Caco-2 (cell line): ENCODE data around the gene FCHSD2. TPM values are rescaled to one million over a fixed set of nuclear protein-coding genes. Genes with fewer than 3 reads are reported as not detected.

Experiments
- BruUV-seq: library from RNA; stranded (reverse); fragments of 400-500 nt; replicated peaks from 2 replicates; lab custom pipeline; 2021; lab: Mats Ljungman, UMichigan
- CTCF ChIA-PET: fragments of 300-600 bp; sonication (Branson Sonifier 250); formaldehyde crosslinking; loops from one replicate; lab custom pipeline; 2022; ENCODE audit warnings: antibody characterized with exemption; lab: Charles Lee
- POLR2A ChIA-PET: fragments of 300-600 bp; sonication (Branson Sonifier 250); formaldehyde crosslinking; loops from one replicate; lab custom pipeline; 2022; ENCODE audit warnings: antibody characterized with exemption; lab: Charles Lee
- DNase-seq, 2 experiments: peaks; one replicate each; pipeline versions ENCODE4 v3.0.0 to v3.0.0-alpha.2; 2020 to 2022
- H3K27me3 ChIP-seq: replicated peaks from 2 replicates; pipeline ENCODE4 v1.6.0; 2011; ENCODE audit warnings: low read length; ENCODE audit not compliant: control insufficient read depth, insufficient read depth
- H3K36me3 ChIP-seq: 2 replicates; pipeline ENCODE4 v1.5.1; 2011; ENCODE audit warnings: low read length; ENCODE audit not compliant: control insufficient read depth, insufficient read depth
- H3K4me1 ChIP-seq: fragments of 250-450 bp; sonication (Bioruptor Pico); 2 replicates; pipeline ENCODE4 v1.5.1; 2020; ENCODE audit warnings: mild to moderate bottlenecking
- H3K4me3 ChIP-seq: 2 replicates; pipeline ENCODE4 v1.5.1; 2011; ENCODE audit warnings: low read depth, mild to moderate bottlenecking, control low read depth, low read length
- H3K9me3 ChIP-seq: fragments of 250-450 bp; sonication (Bioruptor Pico); 2 replicates; pipeline ENCODE4 v1.5.1; 2020; ENCODE audit warnings: mild to moderate bottlenecking, moderate library complexity
- H3K27ac Mint-ChIP-seq: one replicate; pipeline ENCODE4 v1.8.0; 2022; ENCODE audit warnings: mixed read lengths; ENCODE audit not compliant: unreplicated experiment
- H3K27me3 Mint-ChIP-seq: one replicate; pipeline ENCODE4 v1.8.0; 2022; ENCODE audit warnings: mixed read lengths; ENCODE audit not compliant: insufficient read depth, unreplicated experiment
- H3K36me3 Mint-ChIP-seq: one replicate; pipeline ENCODE4 v1.8.0; 2022; ENCODE audit warnings: mild to moderate bottlenecking, mixed read lengths; ENCODE audit not compliant: insufficient read depth, unreplicated experiment
- H3K4me1 Mint-ChIP-seq: one replicate; pipeline ENCODE4 v1.8.0; 2022; ENCODE audit warnings: low read depth, mixed read lengths; ENCODE audit not compliant: unreplicated experiment
- H3K4me3 Mint-ChIP-seq: one replicate; pipeline ENCODE4 v1.8.0; 2022; ENCODE audit warnings: mild to moderate bottlenecking, moderate library complexity, mixed read lengths; ENCODE audit not compliant: unreplicated experiment
- H3K9me3 Mint-ChIP-seq: one replicate; pipeline ENCODE4 v1.8.0; 2022; ENCODE audit warnings: mixed read lengths; ENCODE audit not compliant: unreplicated experiment
- intact Hi-C: fragments of 100-400 bp; cut with micrococcal nuclease; formaldehyde crosslinking; loops from one replicate; pipeline ENCODE4 v1.10.0; 2022; ENCODE audit not compliant: unreplicated experiment
- total RNA-seq: library from RNA; stranded (reverse); gene quantifications from 2 replicates; pipeline ENCODE4 v1.2.3, GENCODE V29; 2022
- TF ChIP-seq, protein P1 (sequence below), 2 experiments: fragments of 200-600 bp in 1 of 2; IDR thresholded peaks; 1 replicate in 1 of 2; 2 replicates in 1 of 2; pipeline versions ENCODE4 v1.5.1 to v1.8.0; 2011 to 2022; ENCODE audit warnings: antibody characterized with exemption in 1 of 2, control low read depth in 1 of 2, inconsistent platforms in 1 of 2, low read depth in 1 of 2, low read length in 1 of 2, mild to moderate bottlenecking in 1 of 2, moderate library complexity in 1 of 2; ENCODE audit not compliant: insufficient read depth in 1 of 2, severe bottlenecking in 1 of 2, unreplicated experiment in 1 of 2

The FCHSD2 gene
- total RNA-seq, 1 experiment from 2014 or later: 32.7 TPM

DNA sequence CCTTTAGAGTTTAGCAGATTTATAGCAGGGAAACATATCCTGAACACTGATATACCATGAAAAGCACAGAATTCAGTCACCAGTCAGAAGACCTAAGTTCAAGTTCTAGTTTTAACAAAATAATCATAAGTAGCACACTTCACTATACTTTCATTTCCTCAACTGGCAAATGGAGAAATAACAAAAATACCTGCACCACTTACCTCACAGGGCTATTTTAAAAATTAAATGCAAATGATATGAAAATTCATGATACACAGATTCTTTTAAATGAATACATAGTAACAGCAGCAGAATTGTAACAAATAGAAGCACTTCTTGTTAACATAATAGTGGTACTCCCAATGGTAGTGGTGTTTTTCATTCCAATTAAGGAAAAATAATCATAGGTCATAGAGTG, 139.0 kb downstream of the FCHSD2 start:
- no peak for DNase-seq
- no TSS peak for BruUV-seq
- TF ChIP-seq, protein P1, sequence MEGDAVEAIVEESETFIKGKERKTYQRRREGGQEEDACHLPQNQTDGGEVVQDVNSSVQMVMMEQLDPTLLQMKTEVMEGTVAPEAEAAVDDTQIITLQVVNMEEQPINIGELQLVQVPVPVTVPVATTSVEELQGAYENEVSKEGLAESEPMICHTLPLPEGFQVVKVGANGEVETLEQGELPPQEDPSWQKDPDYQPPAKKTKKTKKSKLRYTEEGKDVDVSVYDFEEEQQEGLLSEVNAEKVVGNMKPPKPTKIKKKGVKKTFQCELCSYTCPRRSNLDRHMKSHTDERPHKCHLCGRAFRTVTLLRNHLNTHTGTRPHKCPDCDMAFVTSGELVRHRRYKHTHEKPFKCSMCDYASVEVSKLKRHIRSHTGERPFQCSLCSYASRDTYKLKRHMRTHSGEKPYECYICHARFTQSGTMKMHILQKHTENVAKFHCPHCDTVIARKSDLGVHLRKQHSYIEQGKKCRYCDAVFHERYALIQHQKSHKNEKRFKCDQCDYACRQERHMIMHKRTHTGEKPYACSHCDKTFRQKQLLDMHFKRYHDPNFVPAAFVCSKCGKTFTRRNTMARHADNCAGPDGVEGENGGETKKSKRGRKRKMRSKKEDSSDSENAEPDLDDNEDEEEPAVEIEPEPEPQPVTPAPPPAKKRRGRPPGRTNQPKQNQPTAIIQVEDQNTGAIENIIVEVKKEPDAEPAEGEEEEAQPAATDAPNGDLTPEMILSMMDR (IDR thresholded peaks at IDR 0.05; ENCODE audit: insufficient read depth in 1 of 2, low read depth in 1 of 2, low read length in 1 of 2, severe bottlenecking in 1 of 2, unreplicated experiment in 1 of 2): no peak
- Mint-ChIP-seq H3K4me1 (peaks cover 7% of the 10 kb centered on the region), H3K9me3 (no peaks in the 10 kb centered on the region), H3K36me3 (no peaks in the 10 kb centered on the region), H3K27me3 (no peaks in the 10 kb centered on the region), H3K27ac (no peak overlapping the region), H3K4me3 (no peak overlapping the region)
- CTCF ChIA-PET: no interaction called here
- intact Hi-C loops: no loop called here
- POLR2A ChIA-PET: no interaction called here
- no peaks in the 10 kb centered on the region for H3K36me3 ChIP-seq
- no peaks in the 10 kb centered on the region for H3K27me3 ChIP-seq
- H3K9me3 ChIP-seq: no peaks in the 10 kb centered on the region
- H3K4me1 ChIP-seq: peaks cover 12% of the 10 kb centered on the region
- no peak overlapping the region for H3K4me3 ChIP-seq

DNA sequence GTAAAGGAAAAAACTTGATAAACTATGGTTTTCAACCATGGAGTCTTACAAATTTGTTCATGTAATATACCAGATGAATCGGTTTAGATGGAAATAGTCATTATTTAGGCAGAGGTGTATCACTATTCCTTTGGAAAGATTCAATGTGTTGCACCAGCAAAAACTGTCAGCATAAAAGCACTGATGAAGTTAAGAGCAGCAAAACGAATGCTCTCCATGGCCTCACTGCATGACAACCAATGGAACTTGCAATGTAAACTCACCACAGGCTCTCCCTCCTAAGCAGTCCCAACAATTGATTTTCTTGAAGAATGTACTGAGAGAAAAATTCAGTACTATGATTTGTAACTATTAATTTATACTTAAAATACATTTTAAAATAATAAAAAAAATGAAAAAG, 139.9 kb downstream of the FCHSD2 start:
- no peaks in the 10 kb centered on the region for H3K9me3 ChIP-seq
- Mint-ChIP-seq H3K4me3 (no peak overlapping the region), H3K9me3 (no peaks in the 10 kb centered on the region), H3K4me1 (peaks cover 7% of the 10 kb centered on the region), H3K27me3 (no peaks in the 10 kb centered on the region), H3K36me3 (no peaks in the 10 kb centered on the region), H3K27ac (no peak overlapping the region)
- ChIA-PET CTCF (no interaction called here), POLR2A (no interaction called here)
- intact Hi-C loops: no loop called here
- DNase-seq: no peak
- no peaks in the 10 kb centered on the region for H3K36me3 ChIP-seq
- no peak overlapping the region for H3K4me3 ChIP-seq
- H3K27me3 ChIP-seq: no peaks in the 10 kb centered on the region
- H3K4me1 ChIP-seq: peaks cover 12% of the 10 kb centered on the region
- TF ChIP-seq, protein P1 (IDR thresholded peaks at IDR 0.05; ENCODE audit: insufficient read depth in 1 of 2, low read depth in 1 of 2, low read length in 1 of 2, severe bottlenecking in 1 of 2, unreplicated experiment in 1 of 2): no peak
- BruUV-seq: no TSS peak

DNA sequence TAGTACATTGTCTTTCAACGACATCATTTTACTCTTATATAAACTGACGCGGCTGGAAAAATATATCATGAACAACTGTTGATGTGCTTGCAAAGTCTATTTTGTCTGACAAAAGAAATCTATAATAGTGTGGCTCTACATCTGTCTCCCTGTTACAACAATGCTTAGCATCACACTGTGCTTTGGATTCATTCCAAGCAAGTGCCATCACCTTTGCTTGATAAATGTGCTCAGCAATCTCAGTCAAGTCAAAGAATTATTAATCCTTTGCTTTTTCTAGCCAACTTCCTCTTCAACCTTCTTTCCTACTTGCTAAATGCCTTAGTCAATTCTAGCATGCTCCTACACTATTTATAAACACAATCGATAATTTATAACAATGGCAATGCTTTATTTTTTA, 140.5 kb downstream of the FCHSD2 start:
- H3K4me1 Mint-ChIP-seq: peaks cover 7% of the 10 kb centered on the region
- Histone ChIP-seq H3K4me3 (no peak overlapping the region), H3K9me3 (no peaks in the 10 kb centered on the region), H3K27me3 (no peaks in the 10 kb centered on the region), H3K4me1 (peaks cover 12% of the 10 kb centered on the region), H3K36me3 (no peaks in the 10 kb centered on the region)
- no TSS peak for BruUV-seq
- CTCF ChIA-PET: no interaction called here
- intact Hi-C loops: no loop called here
- no peaks in the 10 kb centered on the region for H3K36me3 Mint-ChIP-seq
- TF ChIP-seq, protein P1 (IDR thresholded peaks at IDR 0.05; ENCODE audit: insufficient read depth in 1 of 2, low read depth in 1 of 2, low read length in 1 of 2, severe bottlenecking in 1 of 2, unreplicated experiment in 1 of 2): no peak
- no peak for DNase-seq
- H3K27me3 Mint-ChIP-seq: no peaks in the 10 kb centered on the region
- no peaks in the 10 kb centered on the region for H3K9me3 Mint-ChIP-seq
- no peak overlapping the region for H3K4me3 Mint-ChIP-seq
- H3K27ac Mint-ChIP-seq: no peak overlapping the region
- POLR2A ChIA-PET: no interaction called here
